ENCODE results near the gene ZP2. TPM values are rescaled to one million over a fixed set of nuclear protein-coding genes. Genes with fewer than 3 reads are reported as not detected.
"Not testable (repeated sequence)": the region's sequence is repeated elsewhere in the genome, so short reads cannot be mapped to it uniquely, and the experiment has no call there.

Gene ZP2
- total RNA-seq, 2 donors from 2014 or later: not detected

GRCh38 chr16:21162661-21163151 lies 48.7 kb downstream of the ZP2 start:
- Mint-ChIP-seq H3K4me3 (no peak overlapping the region), H3K27me3 (ENCODE audit: low read depth) (no peaks in the 10 kb centered on the region), H3K9me3 (no peaks in the 10 kb centered on the region), H3K27ac (no peak overlapping the region), H3K36me3 (ENCODE audit: insufficient read depth in 2 of 2) (no peaks in the 10 kb centered on the region), H3K4me1 (ENCODE audit: low read depth) (peaks cover 13% of the 10 kb centered on the region)
- DNase-seq: no peak
- no peak for ATAC-seq (replicated peaks in 1 of 2)

DNA sequence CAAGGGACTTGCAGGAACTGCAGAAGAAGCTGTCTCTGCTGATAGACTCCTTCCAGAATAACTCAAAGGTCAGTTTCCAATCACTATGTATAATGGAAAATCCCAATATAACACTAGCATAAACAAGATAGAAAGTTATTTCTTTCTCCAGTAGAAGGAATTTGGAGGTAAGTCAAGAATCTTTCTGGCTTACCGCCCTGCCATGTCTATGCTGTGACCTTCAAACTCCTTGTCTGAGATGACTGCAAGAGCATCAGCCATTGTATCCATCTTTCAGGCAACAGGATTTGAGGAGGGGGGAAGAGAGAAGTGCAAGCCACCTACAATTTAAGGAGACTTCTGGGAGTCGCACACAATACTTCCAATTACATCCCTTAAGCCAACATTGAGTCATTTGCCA lies 50.2 kb downstream of the ZP2 start:
- DNase-seq: no peak
- Mint-ChIP-seq H3K36me3 (ENCODE audit: insufficient read depth in 2 of 2) (no peaks in the 10 kb centered on the region), H3K27ac (no peak overlapping the region), H3K9me3 (no peaks in the 10 kb centered on the region), H3K4me3 (no peak overlapping the region), H3K4me1 (ENCODE audit: low read depth) (peaks cover 18% of the 10 kb centered on the region), H3K27me3 (ENCODE audit: low read depth) (no peaks in the 10 kb centered on the region)
- no peak for ATAC-seq (replicated peaks in 1 of 2)

DNA sequence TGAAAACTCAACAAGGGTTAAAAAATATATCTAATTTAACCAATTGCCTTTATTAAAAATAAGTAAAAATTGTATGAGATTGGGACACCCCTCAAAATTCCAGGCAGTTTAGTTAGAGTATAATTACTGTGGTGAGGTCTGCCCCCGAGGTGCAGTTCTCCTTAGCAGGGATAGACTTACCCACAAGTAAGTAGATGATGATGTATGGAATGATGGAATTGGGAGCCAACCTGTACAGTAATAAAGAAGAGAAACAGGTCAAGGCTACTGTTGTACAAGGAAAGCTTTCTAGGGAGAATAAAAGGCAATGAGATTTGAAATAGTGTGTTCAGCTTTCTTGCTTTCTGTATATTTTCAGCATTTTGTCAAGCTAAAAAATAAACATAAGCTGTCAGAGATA lies 51.1 kb downstream of the ZP2 start:
- no peak for ATAC-seq (replicated peaks in 1 of 2)
- Mint-ChIP-seq H3K36me3 (ENCODE audit: insufficient read depth in 2 of 2) (no peaks in the 10 kb centered on the region), H3K9me3 (no peaks in the 10 kb centered on the region), H3K4me3 (no peak overlapping the region), H3K27me3 (ENCODE audit: low read depth) (no peaks in the 10 kb centered on the region), H3K27ac (no peak overlapping the region), H3K4me1 (ENCODE audit: low read depth) (peaks cover 18% of the 10 kb centered on the region)
- no peak for DNase-seq

DNA sequence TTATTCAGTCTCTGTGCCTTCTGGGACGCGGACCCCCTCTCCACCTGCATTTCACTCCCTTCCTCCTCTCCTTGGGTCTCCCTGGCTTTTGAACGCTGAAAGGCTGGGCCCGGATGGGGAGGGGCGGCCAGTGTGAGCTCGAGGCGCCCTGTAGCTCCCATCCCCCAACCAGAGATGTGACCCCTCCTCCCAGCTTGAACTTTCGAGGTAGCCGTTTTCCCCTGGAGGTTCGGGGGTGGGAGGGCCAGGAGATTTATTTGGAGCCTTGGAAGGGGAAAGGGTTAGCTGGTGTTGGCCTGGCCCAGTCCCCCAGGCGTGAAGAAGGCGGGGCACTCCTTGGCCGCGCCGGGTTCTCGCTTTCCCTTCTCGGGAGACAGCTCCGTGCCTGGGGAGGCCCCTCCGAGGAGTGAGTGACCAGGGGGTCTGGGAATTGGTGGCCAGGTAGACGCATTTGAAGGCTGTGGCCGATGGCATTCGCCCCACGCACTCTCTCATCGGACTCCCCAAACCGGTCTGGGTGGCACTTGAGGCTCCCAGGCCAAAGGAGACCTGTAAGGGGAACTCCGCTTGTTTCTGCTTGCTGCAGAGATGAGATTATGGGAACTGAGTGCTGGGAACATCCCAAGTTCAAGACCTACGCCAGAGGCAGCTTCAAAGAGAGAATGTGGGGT lies 52.0 kb downstream of the ZP2 start:
- Mint-ChIP-seq H3K36me3 (ENCODE audit: insufficient read depth in 2 of 2) (no peaks in the 10 kb centered on the region), H3K9me3 (no peaks in the 10 kb centered on the region), H3K27ac (peak overlapping the region; percentile 8), H3K4me3 (peak overlapping the region; percentile 89 to 93), H3K4me1 (ENCODE audit: low read depth) (peaks cover 18% of the 10 kb centered on the region), H3K27me3 (ENCODE audit: low read depth) (no peaks in the 10 kb centered on the region)
- ATAC-seq (replicated peaks in 1 of 2): peak in 1 of 2 donors; percentile 30
- DNase-seq: peak; percentile 16 to 21

GRCh38 chr16:21158208-21159110 lies 52.9 kb downstream of the ZP2 start, which contains the start of gene LDAF1:
Gene LDAF1 (plus strand): TSS chr16:21158674. CDS start chr16:21161183, 2,509 bp downstream.
- H3K4me3 Mint-ChIP-seq: peak within 1 kb of the TSS; percentile 89 to 93
- no peaks in the 10 kb centered on the region for H3K9me3 Mint-ChIP-seq

GRCh38 chr16:21157632-21158031 lies 53.7 kb downstream of the ZP2 start:
- H3K4me1 Mint-ChIP-seq (ENCODE audit: low read depth): peaks cover 18% of the 10 kb centered on the region
- no peaks in the 10 kb centered on the region for H3K27me3 Mint-ChIP-seq (ENCODE audit: low read depth)
- H3K36me3 Mint-ChIP-seq (ENCODE audit: insufficient read depth in 2 of 2): no peaks in the 10 kb centered on the region
- peak overlapping the region; percentile 89 to 93 for H3K4me3 Mint-ChIP-seq
- DNase-seq (no peak), ATAC-seq (replicated peaks in 1 of 2) (no peak)
- H3K9me3 Mint-ChIP-seq: no peaks in the 10 kb centered on the region
- no peak overlapping the region for H3K27ac Mint-ChIP-seq

More at GRCh38 chr16:21158208-21159110, 52.9 kb downstream of the ZP2 start, which contains the start of gene LDAF1:
- Mint-ChIP-seq H3K27ac (peak within 1 kb of the TSS; percentile 8), H3K36me3 (ENCODE audit: insufficient read depth in 2 of 2) (no peaks in the 10 kb centered on the region), H3K4me1 (ENCODE audit: low read depth) (peaks cover 18% of the 10 kb centered on the region), H3K27me3 (ENCODE audit: low read depth) (no peaks in the 10 kb centered on the region)
- ATAC-seq (replicated peaks in 1 of 2): peak; percentile 99
- DNase-seq: peak; percentile 87

DNA sequence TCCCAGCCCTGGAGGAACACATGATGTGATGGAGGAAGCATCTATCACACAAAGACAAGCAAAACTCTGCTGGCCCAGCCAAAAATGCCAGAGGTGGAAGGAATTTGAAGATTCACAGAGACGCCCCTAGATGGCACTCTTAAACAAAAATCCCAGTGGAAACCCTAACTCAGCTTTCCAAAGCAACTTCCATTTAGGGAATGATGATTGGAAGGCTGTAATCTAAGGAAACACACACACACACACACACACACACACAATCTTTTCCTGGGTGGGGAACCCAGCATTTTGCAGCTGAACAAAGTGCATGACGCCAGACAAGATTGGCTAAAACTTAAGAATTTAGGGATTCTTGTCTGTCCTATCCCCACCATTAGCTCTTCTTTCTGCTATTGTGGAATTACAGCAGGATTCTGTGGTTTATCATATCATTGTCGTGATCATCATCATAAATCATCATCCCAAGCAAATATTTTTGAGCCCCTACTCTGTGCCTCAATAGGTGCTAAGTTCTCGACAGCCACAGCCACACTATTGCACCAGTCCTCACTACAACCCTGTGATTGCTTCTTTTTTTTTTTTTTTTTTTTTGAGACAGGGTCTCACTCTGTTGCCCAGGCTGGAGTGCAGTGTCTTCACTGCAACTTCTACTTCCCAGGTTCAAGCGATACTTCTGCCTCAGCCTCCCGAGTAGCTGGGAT lies 54.5 kb downstream of the ZP2 start:
- H3K36me3 Mint-ChIP-seq (ENCODE audit: insufficient read depth in 2 of 2): no peaks in the 10 kb centered on the region
- no peaks in the 10 kb centered on the region for H3K27me3 Mint-ChIP-seq (ENCODE audit: low read depth)
- H3K27ac Mint-ChIP-seq: no peak overlapping the region
- peaks cover 18% of the 10 kb centered on the region for H3K4me1 Mint-ChIP-seq (ENCODE audit: low read depth)
- DNase-seq (peak; percentile 8 to 12), ATAC-seq (replicated peaks in 1 of 2) (no peak)
- H3K4me3 Mint-ChIP-seq: no peak overlapping the region
- H3K9me3 Mint-ChIP-seq: no peaks in the 10 kb centered on the region

DNA sequence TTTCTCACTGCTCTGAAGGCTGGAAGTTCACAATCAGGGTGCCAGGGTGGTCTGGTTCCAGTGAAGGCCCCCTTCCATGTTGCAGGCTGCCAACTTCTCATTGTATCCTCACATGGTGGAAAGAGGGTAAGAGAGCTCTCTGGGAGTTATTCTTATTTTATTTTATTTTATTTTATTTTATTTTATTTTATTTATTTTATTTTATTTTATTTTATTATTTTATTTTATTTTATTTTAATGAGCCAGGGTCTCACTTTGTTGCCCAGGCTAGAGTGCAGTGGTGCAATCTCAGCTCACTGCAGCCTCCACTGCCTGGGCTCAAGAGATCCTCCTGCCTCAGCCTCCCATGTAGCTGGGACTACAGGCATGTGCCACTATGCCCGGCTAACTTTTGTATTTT lies 55.4 kb downstream of the ZP2 start:
- H3K27me3 Mint-ChIP-seq (ENCODE audit: low read depth); H3K36me3 Mint-ChIP-seq (ENCODE audit: insufficient read depth in 2 of 2); DNase-seq; H3K27ac Mint-ChIP-seq; H3K9me3 Mint-ChIP-seq; ATAC-seq (replicated peaks in 1 of 2); H3K4me3 Mint-ChIP-seq: not testable (repeated sequence)
- H3K4me1 Mint-ChIP-seq (ENCODE audit: low read depth): peaks cover 18% of the 10 kb centered on the region

GRCh38 chr16:21153124-21153729 lies 58.1 kb downstream of the ZP2 start:
- not testable (repeated sequence) for H3K4me3 Mint-ChIP-seq; H3K9me3 Mint-ChIP-seq; H3K27ac Mint-ChIP-seq; H3K36me3 Mint-ChIP-seq (ENCODE audit: insufficient read depth in 2 of 2); ATAC-seq (replicated peaks in 1 of 2); DNase-seq; H3K4me1 Mint-ChIP-seq (ENCODE audit: low read depth)
- peaks cover 21% of the 10 kb centered on the region for H3K27me3 Mint-ChIP-seq (ENCODE audit: low read depth)

- H3K27me3 Mint-ChIP-seq (ENCODE audit: low read depth): peaks cover 30% of the 10 kb centered on the region
- H3K27ac Mint-ChIP-seq; H3K36me3 Mint-ChIP-seq (ENCODE audit: insufficient read depth in 2 of 2); H3K9me3 Mint-ChIP-seq; H3K4me3 Mint-ChIP-seq; ATAC-seq (replicated peaks in 1 of 2); DNase-seq; H3K4me1 Mint-ChIP-seq (ENCODE audit: low read depth): not testable (repeated sequence)
Observed at GRCh38 chr16:21152160-21153030, 59.0 kb downstream of the ZP2 start.

GRCh38 chr16:21150375-21151001 lies 60.9 kb downstream of the ZP2 start, which contains the start of gene DNAH3:
Gene DNAH3 (minus strand): TSS chr16:21150846. CDS start chr16:21150319, 527 bp downstream.
- no peak for ATAC-seq (replicated peaks in 1 of 2)

More at GRCh38 chr16:21150375-21151001, 60.9 kb downstream of the ZP2 start, which contains the start of gene DNAH3:
- Mint-ChIP-seq H3K9me3 (no peaks in the 10 kb centered on the region), H3K27ac (no peak within 1 kb of the TSS), H3K27me3 (ENCODE audit: low read depth) (peaks cover 36% of the 10 kb centered on the region), H3K4me3 (no peak within 1 kb of the TSS), H3K36me3 (ENCODE audit: insufficient read depth in 2 of 2) (no peaks in the 10 kb centered on the region), H3K4me1 (ENCODE audit: low read depth) (no peaks in the 10 kb centered on the region)
- no peak for DNase-seq
